ENCODE results near the gene PUS1.

- no peak for TF ChIP-seq POLR2A (IDR thresholded peaks at IDR 0.05)
- no peak for TF ChIP-seq CTCF (IDR thresholded peaks at IDR 0.05)
- peak in 1 of 3 donors; percentile 8 for TF ChIP-seq POLR2AphosphoS5 (IDR thresholded peaks at IDR 0.05)
Measured at GRCh38 chr12:131912518-131913274, 16.4 kb upstream of the PUS1 start.

Measured in breast epithelium (tissue), 3 donors.